ENCODE results near the gene AP1M2. TPM values are rescaled to one million over a fixed set of nuclear protein-coding genes. Genes with fewer than 3 reads are reported as not detected.

AP1M2 gene
- total RNA-seq, 1 donor from 2014 or later: 0.45 TPM

GRCh38 chr19:10566658-10567410 is 20.3 kb downstream of the AP1M2 start:
- Mint-ChIP-seq H3K36me3 (ENCODE audit: low read depth) (no peaks in the 10 kb centered on the region), H3K4me3 (ENCODE audit: unreplicated experiment) (peak overlapping the region; percentile 86), H3K9me3 (ENCODE audit: low read depth) (no peaks in the 10 kb centered on the region), H3K4me1 (ENCODE audit: low read depth) (peaks cover 39% of the 10 kb centered on the region), H3K27ac (ENCODE audit: unreplicated experiment) (peak overlapping the region; percentile 89), H3K27me3 (ENCODE audit: low read depth) (no peaks in the 10 kb centered on the region)
- no peak for TF ChIP-seq CTCF (IDR thresholded peaks at IDR 0.05)
- DNase-seq (ENCODE audit: low spot score): no peak

GRCh38 chr19:10566408-10566657 is 20.8 kb downstream of the AP1M2 start:
- no peak for TF ChIP-seq CTCF (IDR thresholded peaks at IDR 0.05)
- no peaks in the 10 kb centered on the region for H3K27me3 Mint-ChIP-seq (ENCODE audit: low read depth)
- H3K4me1 Mint-ChIP-seq (ENCODE audit: low read depth): peaks cover 39% of the 10 kb centered on the region
- peak overlapping the region; percentile 86 for H3K4me3 Mint-ChIP-seq (ENCODE audit: unreplicated experiment)
- no peaks in the 10 kb centered on the region for H3K36me3 Mint-ChIP-seq (ENCODE audit: low read depth)
- peak overlapping the region; percentile 89 for H3K27ac Mint-ChIP-seq (ENCODE audit: unreplicated experiment)
- no peak for DNase-seq (ENCODE audit: low spot score)
- no peaks in the 10 kb centered on the region for H3K9me3 Mint-ChIP-seq (ENCODE audit: low read depth)

GRCh38 chr19:10565567-10566407 is 21.3 kb downstream of the AP1M2 start, which contains the start of gene KRI1:
KRI1 (minus strand) TSS chr19:10566010; CDS start chr19:10565999, 11 bp downstream.
- Mint-ChIP-seq H3K36me3 (ENCODE audit: low read depth) (no peaks in the 10 kb centered on the region), H3K27ac (ENCODE audit: unreplicated experiment) (peak within 1 kb of the TSS; percentile 89), H3K4me3 (ENCODE audit: unreplicated experiment) (peak within 1 kb of the TSS; percentile 86), H3K4me1 (ENCODE audit: low read depth) (peaks cover 39% of the 10 kb centered on the region), H3K27me3 (ENCODE audit: low read depth) (no peaks in the 10 kb centered on the region), H3K9me3 (ENCODE audit: low read depth) (no peaks in the 10 kb centered on the region)
- DNase-seq (ENCODE audit: low spot score): peak; percentile 97
- TF ChIP-seq CTCF (IDR thresholded peaks at IDR 0.05): peak; percentile 64

GRCh38 chr19:10565028-10565566 is 22.0 kb downstream of the AP1M2 start:
- Mint-ChIP-seq H3K4me1 (ENCODE audit: low read depth) (peaks cover 39% of the 10 kb centered on the region), H3K36me3 (ENCODE audit: low read depth) (peaks cover 2% of the 10 kb centered on the region), H3K4me3 (ENCODE audit: unreplicated experiment) (peak overlapping the region; percentile 86), H3K27me3 (ENCODE audit: low read depth) (no peaks in the 10 kb centered on the region), H3K9me3 (ENCODE audit: low read depth) (no peaks in the 10 kb centered on the region), H3K27ac (ENCODE audit: unreplicated experiment) (peak overlapping the region; percentile 88)
- TF ChIP-seq CTCF (IDR thresholded peaks at IDR 0.05): no peak
- DNase-seq (ENCODE audit: low spot score): no peak

- Mint-ChIP-seq H3K27ac (ENCODE audit: unreplicated experiment) (no peak overlapping the region), H3K36me3 (ENCODE audit: low read depth) (peaks cover 5% of the 10 kb centered on the region), H3K27me3 (ENCODE audit: low read depth) (no peaks in the 10 kb centered on the region), H3K4me1 (ENCODE audit: low read depth) (peaks cover 25% of the 10 kb centered on the region), H3K4me3 (ENCODE audit: unreplicated experiment) (no peak overlapping the region), H3K9me3 (ENCODE audit: low read depth) (no peaks in the 10 kb centered on the region)
- TF ChIP-seq CTCF (IDR thresholded peaks at IDR 0.05): no peak
- DNase-seq (ENCODE audit: low spot score): no peak
Measured at GRCh38 chr19:10562609-10563008, 24.5 kb downstream of the AP1M2 start.
